BJ (cell line): Measurements from ENCODE around the gene HMGCS1. TPM values are rescaled to one million over a fixed set of nuclear protein-coding genes. Genes with fewer than 3 reads are reported as not detected.

Source experiments
- CTCF ChIA-PET: fragments of 350-600 bp; formaldehyde crosslinking; extraction: SDS; loops from one replicate; lab custom pipeline; 2021; ENCODE audit warnings: antibody characterized with exemption, inconsistent platforms; lab: Yijun Ruan, JAX
- POLR2A ChIA-PET: fragments of 300-600 bp; sonication (Branson Sonifier 250); formaldehyde crosslinking; extraction: SDS; loops from one replicate; lab custom pipeline; 2021; ENCODE audit warnings: antibody characterized with exemption; lab: Charles Lee
- DNase-seq: peaks from one replicate; pipeline ENCODE4 v3.0.0-alpha.2; 2011; ENCODE audit warnings: low read depth
- H3K27me3 ChIP-seq: 2 replicates; pipeline ENCODE4 v1.6.0; 2011; ENCODE audit warnings: low read length; ENCODE audit not compliant: control insufficient read depth, insufficient read depth
- H3K36me3 ChIP-seq: 2 replicates; pipeline ENCODE4 v1.5.1; 2011; ENCODE audit warnings: low read length; ENCODE audit not compliant: control insufficient read depth, insufficient read depth
- H3K4me3 ChIP-seq: 2 replicates; pipeline ENCODE4 v1.5.1; 2011; ENCODE audit warnings: low read depth, mild to moderate bottlenecking, control low read depth, low read length
- CTCF ChIP-seq: IDR thresholded peaks from 2 replicates; pipeline ENCODE4 v1.5.1; 2011; ENCODE audit warnings: low read depth, mild to moderate bottlenecking, control low read depth, inconsistent platforms, low read length, moderate library complexity; ENCODE audit not compliant: insufficient read depth
- polyA plus RNA-seq: library from polyadenylated mRNA; depleted of rRNA; stranded (reverse); fragments of >200 nt; gene quantifications from 2 replicates; pipeline ENCODE4 v1.2.3, GENCODE V29; 2011

Gene HMGCS1
- polyA plus RNA-seq, 1 experiment = 8.6 TPM

DNA sequence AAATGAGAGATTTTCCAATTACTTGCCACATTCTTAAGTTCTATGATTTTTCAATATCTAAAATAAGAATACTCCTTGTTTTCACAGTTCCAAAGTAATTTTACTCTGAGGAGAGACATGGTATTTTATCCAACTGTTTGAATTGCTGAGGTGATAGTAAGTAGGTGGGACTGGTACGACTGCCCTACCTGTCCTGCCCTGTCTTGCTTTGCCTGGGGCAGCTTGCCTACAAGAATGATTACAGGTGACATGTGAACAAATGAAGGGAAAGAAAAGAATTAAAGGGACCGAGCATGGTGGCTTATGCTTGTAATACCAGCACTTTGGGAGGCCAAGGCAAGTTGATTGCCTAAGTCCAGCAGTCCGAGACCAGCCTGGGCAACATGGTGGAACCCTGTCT is 41.6 kb upstream of the HMGCS1 start:
- no peaks in the 10 kb centered on the region for H3K27me3 ChIP-seq
- POLR2A ChIA-PET = no interaction called here
- no peak for DNase-seq
- H3K4me3 ChIP-seq = no peak overlapping the region
- CTCF ChIA-PET = no interaction called here
- no peak for TF ChIP-seq CTCF
- H3K36me3 ChIP-seq = no peaks in the 10 kb centered on the region

GRCh38 chr5:43353668-43354067 is 40.5 kb upstream of the HMGCS1 start:
- POLR2A ChIA-PET = no interaction called here
- CTCF ChIA-PET = no interaction called here
- no peaks in the 10 kb centered on the region for H3K36me3 ChIP-seq
- no peak for DNase-seq
- H3K4me3 ChIP-seq = no peak overlapping the region
- H3K27me3 ChIP-seq = no peaks in the 10 kb centered on the region
- no peak for TF ChIP-seq CTCF

DNA sequence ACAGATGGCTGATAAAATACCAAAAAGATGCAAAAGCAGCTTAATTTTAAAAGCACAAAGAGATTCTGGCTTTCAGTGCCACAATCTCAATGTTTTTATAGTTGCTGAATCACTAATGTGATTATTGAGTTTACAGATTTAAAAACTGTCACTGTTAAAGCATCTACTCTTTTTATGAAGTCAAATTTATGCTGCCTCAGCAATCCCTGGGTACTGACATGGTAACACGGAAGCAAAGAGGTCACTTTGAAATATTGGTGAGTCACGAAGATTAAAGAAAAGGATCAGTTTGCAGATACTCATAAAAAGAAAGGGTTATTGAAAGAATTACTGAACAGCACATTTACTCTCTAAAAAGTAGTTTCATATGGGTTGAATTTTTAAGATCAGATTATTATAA is 39.7 kb upstream of the HMGCS1 start:
- H3K27me3 ChIP-seq = no peaks in the 10 kb centered on the region; the same call in 1 of the 2 replicates
- POLR2A ChIA-PET = no interaction called here
- DNase-seq = no peak
- CTCF ChIA-PET = no interaction called here
- no peak overlapping the region for H3K4me3 ChIP-seq
- H3K36me3 ChIP-seq = no peaks in the 10 kb centered on the region
- TF ChIP-seq CTCF = no peak

GRCh38 chr5:43352131-43352530 is 38.9 kb upstream of the HMGCS1 start:
- DNase-seq = no peak
- H3K27me3 ChIP-seq = no peaks in the 10 kb centered on the region; the same call in 1 of the 2 replicates
- no peaks in the 10 kb centered on the region for H3K36me3 ChIP-seq
- CTCF ChIA-PET = interaction anchor here (1.3 kb wide), 1 partner anchor 46 kb away, joined by 3 read pairs; no protein-coding TSS in a partner anchor
- H3K4me3 ChIP-seq = no peak overlapping the region
- POLR2A ChIA-PET = no interaction called here
- TF ChIP-seq CTCF = no peak

DNA sequence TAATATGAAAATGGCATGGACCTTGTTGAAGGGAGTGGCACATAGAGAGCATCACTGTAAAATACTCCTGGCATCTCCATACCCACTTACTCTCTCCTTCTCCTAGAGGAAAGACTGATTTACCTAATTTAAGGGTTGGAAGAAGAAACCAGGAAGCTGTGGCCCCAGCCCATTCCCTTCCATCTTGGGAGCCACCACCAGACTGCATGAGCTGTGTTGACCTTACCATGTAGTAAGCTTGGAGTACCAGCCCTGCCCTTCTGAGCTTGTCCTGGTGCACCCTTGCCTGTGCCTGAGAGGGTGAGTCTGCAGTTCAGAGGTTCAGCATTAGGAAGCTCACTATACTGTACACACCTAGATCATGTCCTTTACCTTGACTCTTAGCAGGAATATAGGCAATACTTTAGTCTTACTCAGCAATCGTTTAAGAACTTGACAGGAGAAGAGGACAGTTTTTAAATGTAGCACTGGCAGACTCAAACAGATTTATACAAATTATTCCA is 35.7 kb upstream of the HMGCS1 start:
- CTCF ChIA-PET = no interaction called here
- DNase-seq = no peak
- no peak for TF ChIP-seq CTCF
- POLR2A ChIA-PET = no interaction called here
- no peaks in the 10 kb centered on the region for H3K36me3 ChIP-seq
- no peaks in the 10 kb centered on the region; the same call in 1 of the 2 replicates for H3K27me3 ChIP-seq
- H3K4me3 ChIP-seq = no peak overlapping the region
